Liver (tissue), 9 donors: ENCODE results near the gene SCYGR4. TPM values are rescaled to one million over a fixed set of nuclear protein-coding genes. Genes with fewer than 3 reads are reported as not detected.

Experiments
- DNase-seq: peaks from one replicate; pipeline ENCODE4 v3.0.0-alpha.2; 2017; ENCODE audit warnings: low spot score
- H3K27ac ChIP-seq, 2 donors: one replicate each; pipeline ENCODE4 v1.7.0; 2013; ENCODE audit warnings: inconsistent platforms in 2 of 2, low read length in 2 of 2, control low read depth in 1 of 2, low read depth in 1 of 2, mild to moderate bottlenecking in 1 of 2
- H3K27me3 ChIP-seq, 4 donors: one replicate each; pipeline versions ENCODE4 v1.6.1 to v1.7.0; 2013; ENCODE audit warnings: low read length in 3 of 4, inconsistent platforms in 1 of 4, mild to moderate bottlenecking in 1 of 4, moderate library complexity in 1 of 4; ENCODE audit not compliant: control insufficient read depth in 4 of 4, insufficient read depth in 4 of 4
- H3K36me3 ChIP-seq, 4 donors: one replicate each; pipeline versions ENCODE4 v1.6.1 to v1.7.0; 2013; ENCODE audit warnings: low read length in 3 of 4, mild to moderate bottlenecking in 3 of 4, low read depth in 1 of 4, moderate library complexity in 1 of 4; ENCODE audit not compliant: control insufficient read depth in 4 of 4, insufficient read depth in 3 of 4
- H3K4me1 ChIP-seq, 4 donors: one replicate each; pipeline versions ENCODE4 v1.6.1 to v1.7.0; 2013; ENCODE audit warnings: low read length in 3 of 4, mild to moderate bottlenecking in 3 of 4, moderate library complexity in 1 of 4; ENCODE audit not compliant: control insufficient read depth in 4 of 4, insufficient read depth in 4 of 4
- H3K4me3 ChIP-seq, 3 donors: one replicate each; pipeline versions ENCODE4 v1.6.1 to v1.7.0; 2013; ENCODE audit warnings: low read length in 3 of 3, control low read depth in 1 of 3, low read depth in 1 of 3, mild to moderate bottlenecking in 1 of 3
- H3K9ac ChIP-seq, 2 donors: one replicate each; pipeline ENCODE4 v1.7.0; 2013; ENCODE audit warnings: low read length in 2 of 2, mild to moderate bottlenecking in 2 of 2, moderate library complexity in 2 of 2, control low read depth in 1 of 2, low read depth in 1 of 2
- H3K9me3 ChIP-seq, 4 donors: one replicate each; pipeline versions ENCODE4 v1.6.1 to v1.7.0; 2013; ENCODE audit warnings: low read length in 3 of 4; ENCODE audit not compliant: control insufficient read depth in 4 of 4
- CTCF ChIP-seq: fragments of 150-350 bp; IDR thresholded peaks from 2 replicates; pipeline ENCODE4 v1.5.1; 2017; ENCODE audit warnings: improper control_type of control experiment, low read depth, low read length; ENCODE audit not compliant: missing input control
- EGR1 ChIP-seq, 2 donors: IDR thresholded peaks; 2 replicates each; pipeline ENCODE4 v1.6.1; 2016 to 2018; ENCODE audit warnings: antibody characterized with exemption in 2 of 2, low read depth in 2 of 2
- FOXA2 ChIP-seq: IDR thresholded peaks from 2 replicates; pipeline ENCODE4 v1.6.1; 2016; ENCODE audit warnings: antibody characterized with exemption
- HNF4G ChIP-seq: IDR thresholded peaks from 2 replicates; pipeline ENCODE4 v1.6.1; 2016; ENCODE audit warnings: antibody characterized with exemption
- JUND ChIP-seq, 2 donors: IDR thresholded peaks; 2 replicates each; pipeline ENCODE4 v1.6.1; 2016; ENCODE audit warnings: antibody characterized with exemption in 2 of 2
- MAX ChIP-seq: IDR thresholded peaks from 2 replicates; pipeline ENCODE4 v1.6.1; 2016; ENCODE audit warnings: antibody characterized with exemption
- NR2F2 ChIP-seq: IDR thresholded peaks from 2 replicates; pipeline ENCODE4 v1.6.1; 2016; ENCODE audit warnings: antibody characterized with exemption
- RAD21 ChIP-seq, 2 donors: IDR thresholded peaks; 2 replicates each; pipeline ENCODE4 v1.6.1; 2016; ENCODE audit warnings: antibody characterized with exemption in 2 of 2, mild to moderate bottlenecking in 2 of 2
- REST ChIP-seq: IDR thresholded peaks from 2 replicates; pipeline ENCODE4 v1.6.1; 2016; ENCODE audit warnings: antibody characterized with exemption, mild to moderate bottlenecking
- RXRA ChIP-seq, 2 donors: IDR thresholded peaks; 2 replicates each; pipeline ENCODE4 v1.6.1; 2017 to 2018; ENCODE audit warnings: antibody characterized with exemption in 2 of 2, mild to moderate bottlenecking in 1 of 2
- SP1 ChIP-seq: IDR thresholded peaks from 2 replicates; pipeline ENCODE4 v1.6.1; 2018; ENCODE audit warnings: antibody characterized with exemption, mild to moderate bottlenecking
- TAF1 ChIP-seq: conservative IDR thresholded peaks from 2 replicates; pipeline ENCODE4 v1.6.1; 2016; ENCODE audit warnings: antibody characterized with exemption, mild to moderate bottlenecking
- YY1 ChIP-seq: IDR thresholded peaks from 2 replicates; pipeline ENCODE4 v1.6.1; 2016; ENCODE audit warnings: antibody characterized with exemption, mild to moderate bottlenecking
- ZBTB33 ChIP-seq: IDR thresholded peaks from 2 replicates; pipeline ENCODE4 v1.6.1; 2016; ENCODE audit warnings: antibody characterized with exemption
- WGBS: extraction: QIAGEN DNeasy Blood & Tissue Kit; methylation state at CpG from one replicate; pipeline ENCODE4 v1.1.7; 2013; 5-methylcytosine and 5-hydroxymethylcytosine counted together
- polyA plus RNA-seq, 2 donors: library from polyadenylated mRNA; stranded (reverse) in 1 of 2; unstranded in 1 of 2; fragments of 200-250 nt in 1 of 2; fragments of >200 nt in 1 of 2; fragmentation: Nextera tagmentation in 1 of 2; extraction: Ambion mirVana in 1 of 2; gene quantifications; one replicate each; pipeline versions ENCODE4 v1.2.1 to v1.2.3, GENCODE V29; 2013 to 2015
- total RNA-seq, 2 donors: library from RNA; depleted of rRNA; stranded (reverse); fragments of >200 nt; gene quantifications; one replicate each; pipeline ENCODE4 v1.2.3, GENCODE V29; 2014
- donor health status: healthy.
- donor health status: healthy.
- donor health status: healthy.
- donor health status: healthy.
- donor health status: healthy.

Gene SCYGR4
- total and polyA plus RNA-seq, 4 donors, result not detected

GRCh38 chr2:227634201-227634600 lies 16.9 kb downstream of the SCYGR4 start:
- Histone ChIP-seq H3K27me3 (no peaks in the 10 kb centered on the region), H3K4me1 (no peaks in the 10 kb centered on the region), H3K9me3 (no peaks in the 10 kb centered on the region), H3K36me3 (no peaks in the 10 kb centered on the region), H3K4me3 (no peak overlapping the region), H3K27ac (no peak overlapping the region), H3K9ac (no peak overlapping the region)
- 79% methylated on average over 3 of the region's 3 CpGs for WGBS
- DNase-seq, result no peak
- TF ChIP-seq NR2F2 (no peak), YY1 (no peak), HNF4G (no peak), REST (no peak), ZBTB33 (no peak), JUND (IDR thresholded peaks at IDR 0.05) (no peak)

GRCh38 chr2:227642656-227643055 lies 25.4 kb downstream of the SCYGR4 start:
- Histone ChIP-seq H3K27me3 (no peaks in the 10 kb centered on the region), H3K4me3 (no peak overlapping the region), H3K4me1 (no peaks in the 10 kb centered on the region), H3K27ac (no peak overlapping the region), H3K36me3 (no peaks in the 10 kb centered on the region), H3K9ac (no peak overlapping the region), H3K9me3 (no peaks in the 10 kb centered on the region)
- 35% methylated on average over 2 of the region's 2 CpGs for WGBS
- DNase-seq, result no peak
- TF ChIP-seq EGR1 (IDR thresholded peaks at IDR 0.05; ENCODE audit: low read depth in 2 of 2), result no peak
- no peak for TF ChIP-seq ZBTB33
- TF ChIP-seq RXRA (IDR thresholded peaks at IDR 0.05), result no peak
- TF ChIP-seq RAD21 (IDR thresholded peaks at IDR 0.05), result no peak
- TF ChIP-seq TAF1, result no peak
- no peak for TF ChIP-seq MAX
- TF ChIP-seq FOXA2, result no peak
- no peak for TF ChIP-seq JUND (IDR thresholded peaks at IDR 0.05)
- TF ChIP-seq SP1, result no peak
- TF ChIP-seq CTCF, result no peak
- no peak for TF ChIP-seq NR2F2
- no peak for TF ChIP-seq HNF4G
